ENCODE results near the gene F2RL3. TPM values are rescaled to one million over a fixed set of nuclear protein-coding genes. Genes with fewer than 3 reads are reported as not detected.

Gene F2RL3
- polyA plus RNA-seq, 1 donor (not counting 4 experiments of a cell fraction or from before 2014, with no cell fraction given): not detected

- Histone ChIP-seq H3K4me2 (ENCODE audit: control insufficient read depth, extremely low read depth, insufficient read depth, low read depth, low read length) (no peak overlapping the region), H3K4me1 (ENCODE audit: control insufficient read depth, extremely low read depth, insufficient read depth, low read length) (no peaks in the 10 kb centered on the region), H3K79me2 (ENCODE audit: control insufficient read depth, insufficient read depth, low read length) (peaks cover 22% of the 10 kb centered on the region), H3K27ac (ENCODE audit: control insufficient read depth, insufficient read depth, low read length) (no peak overlapping the region), H3K9me3 (ENCODE audit: control insufficient read depth, low read depth, low read length) (peaks cover 7% of the 10 kb centered on the region), H2AFZ (ENCODE audit: control insufficient read depth, low read length) (no peak overlapping the region), H3K9me1 (ENCODE audit: control insufficient read depth, extremely low read depth, insufficient read depth, low read length) (no peaks in the 10 kb centered on the region), H3K9ac (ENCODE audit: control insufficient read depth, extremely low read depth, insufficient read depth, low read length) (no peak overlapping the region), H3K36me3 (ENCODE audit: control insufficient read depth in 2 of 2, extremely low read depth in 1 of 2, insufficient read depth in 2 of 2, low read length in 2 of 2) (peaks cover 30 to 43% of the 10 kb centered on the region in 2 experiments), H3K27me3 (ENCODE audit: control insufficient read depth, extremely low read depth, insufficient read depth, low read length) (no peaks in the 10 kb centered on the region), H3K4me3 (ENCODE audit: control insufficient read depth in 2 of 3, extremely low read depth in 1 of 3, insufficient read depth in 2 of 3, low read depth in 1 of 3, low read length in 3 of 3) (no peak overlapping the region), H4K20me1 (ENCODE audit: control insufficient read depth, extremely low read depth, insufficient read depth, low read length) (no peaks in the 10 kb centered on the region)
- dilution Hi-C loops (cut with MboI; ENCODE audit: extremely low pct_ligation_motif_present, low sequenced_read_pairs): no loop called here
- FAIRE-seq: no peak
- no peak for DNase-seq (ENCODE audit: low read depth, low spot score)
- no peak for TF ChIP-seq EZH2 (IDR thresholded peaks at IDR 0.05; ENCODE audit: low read length)
- TF ChIP-seq CTCF (optimal IDR thresholded peaks at IDR 0.05 in 1 of 3, IDR thresholded peaks at IDR 0.05 in 1 of 3, conservative IDR thresholded peaks at IDR 0.05 in 1 of 3; ENCODE audit: extremely low read depth in 1 of 3, insufficient read depth in 2 of 3, low read length in 3 of 3): no peak
Observed at GRCh38 chr19:16877581-16877980, 11.2 kb upstream of the F2RL3 start.

GRCh38 chr19:16878181-16878965 lies 10.4 kb upstream of the F2RL3 start:
- peaks cover 30 to 39% of the 10 kb centered on the region in 2 experiments for H3K36me3 ChIP-seq (ENCODE audit: control insufficient read depth in 2 of 2, extremely low read depth in 1 of 2, insufficient read depth in 2 of 2, low read length in 2 of 2)
- DNase-seq (ENCODE audit: low read depth, low spot score): no peak

More at GRCh38 chr19:16878181-16878965, 10.4 kb upstream of the F2RL3 start:
- Histone ChIP-seq H3K4me3 (ENCODE audit: control insufficient read depth in 2 of 3, extremely low read depth in 1 of 3, insufficient read depth in 2 of 3, low read depth in 1 of 3, low read length in 3 of 3) (no peak overlapping the region), H4K20me1 (ENCODE audit: control insufficient read depth, extremely low read depth, insufficient read depth, low read length) (no peaks in the 10 kb centered on the region), H3K4me2 (ENCODE audit: control insufficient read depth, extremely low read depth, insufficient read depth, low read depth, low read length) (no peak overlapping the region), H2AFZ (ENCODE audit: control insufficient read depth, low read length) (no peak overlapping the region), H3K27ac (ENCODE audit: control insufficient read depth, insufficient read depth, low read length) (no peak overlapping the region), H3K27me3 (ENCODE audit: control insufficient read depth, extremely low read depth, insufficient read depth, low read length) (no peaks in the 10 kb centered on the region), H3K9me3 (ENCODE audit: control insufficient read depth, low read depth, low read length) (peaks cover 7% of the 10 kb centered on the region), H3K4me1 (ENCODE audit: control insufficient read depth, extremely low read depth, insufficient read depth, low read length) (peaks cover 3% of the 10 kb centered on the region), H3K79me2 (ENCODE audit: control insufficient read depth, insufficient read depth, low read length) (peaks cover 16% of the 10 kb centered on the region), H3K9ac (ENCODE audit: control insufficient read depth, extremely low read depth, insufficient read depth, low read length) (no peak overlapping the region), H3K9me1 (ENCODE audit: control insufficient read depth, extremely low read depth, insufficient read depth, low read length) (no peaks in the 10 kb centered on the region)
- TF ChIP-seq CTCF (optimal IDR thresholded peaks at IDR 0.05 in 1 of 3, IDR thresholded peaks at IDR 0.05 in 1 of 3, conservative IDR thresholded peaks at IDR 0.05 in 1 of 3; ENCODE audit: extremely low read depth in 1 of 3, insufficient read depth in 2 of 3, low read length in 3 of 3) (no peak), EZH2 (IDR thresholded peaks at IDR 0.05; ENCODE audit: low read length) (no peak)
- no peak for FAIRE-seq
- dilution Hi-C loops (cut with MboI; ENCODE audit: extremely low pct_ligation_motif_present, low sequenced_read_pairs): no loop called here

All from keratinocyte (primary cell).